ENCODE data around the gene KCNJ12.

The KCNJ12 gene

DNA sequence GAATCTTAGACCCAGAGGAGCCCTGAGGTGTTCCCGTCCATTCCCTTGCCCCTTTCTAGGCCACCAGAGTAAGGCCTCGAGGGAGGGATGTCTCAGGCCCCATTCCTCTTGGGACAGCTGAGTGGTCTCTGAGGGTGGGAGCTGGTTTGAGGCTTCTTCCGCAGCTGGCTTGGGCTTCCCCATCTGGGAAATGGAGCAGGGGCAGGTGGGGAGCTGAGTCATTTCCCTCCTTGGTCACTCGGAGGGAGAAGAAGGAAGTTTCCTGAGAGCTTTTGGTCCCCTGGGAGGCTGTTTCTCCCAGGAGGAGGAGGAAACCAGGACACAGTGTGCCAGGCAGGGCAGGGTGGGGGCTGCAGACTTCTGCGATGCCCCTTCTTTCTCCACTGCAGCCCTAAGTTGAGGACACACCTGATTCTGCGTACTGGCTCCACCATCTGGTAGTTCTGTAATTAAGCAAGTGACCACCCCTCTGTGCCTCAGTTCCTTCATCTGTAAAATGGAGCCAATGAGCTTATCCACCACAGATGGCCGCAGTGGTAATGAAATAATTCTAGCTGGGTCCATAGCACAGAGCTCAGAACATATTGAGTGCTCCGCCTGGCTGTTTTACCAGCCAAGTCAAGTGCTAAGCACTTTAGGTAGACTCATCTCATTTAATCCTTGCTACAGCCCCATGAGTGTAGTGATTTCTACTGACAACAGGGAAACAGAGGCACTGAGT, 1.6 kb upstream of the KCNJ12 start:
- no peak overlapping the region for H3K9ac ChIP-seq (ENCODE audit: low read length)
- no peak overlapping the region for H2BK15ac ChIP-seq (ENCODE audit: low read depth, poor library complexity, severe bottlenecking)
- H3K27me3 ChIP-seq (ENCODE audit: control insufficient read depth in 1 of 2, insufficient read depth in 1 of 2, low read length in 2 of 2) = peaks cover 38 to 87% of the 10 kb centered on the region in 2 experiments
- H3K23ac ChIP-seq (ENCODE audit: low read length in 2 of 2) = no peak overlapping the region
- H3K4ac ChIP-seq (ENCODE audit: low read depth in 1 of 2, low read length in 2 of 2) = no peak overlapping the region
- no peak for DNase-seq
- no peak overlapping the region for H3K18ac ChIP-seq (ENCODE audit: low read depth in 1 of 2, low read length in 2 of 2)
- H2BK120ac ChIP-seq (ENCODE audit: low read depth, low read length) = no peak overlapping the region
- H4K91ac ChIP-seq (ENCODE audit: low read length) = no peak overlapping the region
- H3K36me3 ChIP-seq (ENCODE audit: control insufficient read depth in 1 of 2, insufficient read depth in 2 of 2, low read depth in 1 of 2, low read length in 2 of 2) = peaks cover 0 to 2% of the 10 kb centered on the region in 2 experiments
- peaks cover 25% of the 10 kb centered on the region for H3K4me1 ChIP-seq (ENCODE audit: control insufficient read depth, insufficient read depth, low read depth, low read length)
- H3K9me3 ChIP-seq (ENCODE audit: control insufficient read depth, low read length) = no peaks in the 10 kb centered on the region
- H3K27ac ChIP-seq (ENCODE audit: low read length, poor library complexity, severe bottlenecking) = no peak overlapping the region
- H2AK5ac ChIP-seq (ENCODE audit: low read length, severe bottlenecking) = no peak overlapping the region
- H2BK5ac ChIP-seq (ENCODE audit: low read depth, low read length, poor library complexity, severe bottlenecking) = no peak overlapping the region
- H3K4me3 ChIP-seq (ENCODE audit: insufficient read depth in 1 of 2, low read depth in 1 of 2, low read length in 2 of 2) = no peak overlapping the region
- H3K14ac ChIP-seq (ENCODE audit: low read length in 2 of 2) = no peak overlapping the region
- H3K4me2 ChIP-seq (ENCODE audit: low read length, poor library complexity, severe bottlenecking) = no peak overlapping the region
- WGBS = 65% methylated on average over 8 of the region's 8 CpGs
- H2AFZ ChIP-seq (ENCODE audit: low read depth, low read length) = no peak overlapping the region
- H4K8ac ChIP-seq (ENCODE audit: low read length) = no peak overlapping the region
- no peak overlapping the region for H2BK12ac ChIP-seq (ENCODE audit: low read length in 2 of 2)
- no peaks in the 10 kb centered on the region for H3K79me1 ChIP-seq (replicated peaks; ENCODE audit: low read length, poor library complexity, severe bottlenecking)

DNA sequence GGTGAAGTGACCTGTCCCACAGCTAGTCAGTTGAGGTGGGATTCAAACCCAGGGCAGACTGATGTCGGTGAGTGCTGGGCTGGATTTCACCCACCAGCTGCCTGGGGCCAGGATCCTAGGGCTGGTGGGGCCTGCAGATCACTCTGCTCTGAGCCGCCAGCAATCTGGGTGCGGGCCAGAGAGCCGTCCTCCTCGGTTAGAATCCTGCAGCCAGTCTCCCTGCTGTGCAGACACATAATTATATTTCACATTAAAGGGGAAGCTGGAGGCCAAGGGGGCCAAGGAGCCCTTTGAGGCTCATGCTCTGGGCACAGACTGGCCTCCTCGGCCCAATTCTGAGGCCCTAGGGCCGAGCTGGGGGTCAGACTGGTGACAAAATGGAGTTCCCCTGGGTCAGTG, 996 bp upstream of the KCNJ12 start:
- Histone ChIP-seq H3K27me3 (ENCODE audit: control insufficient read depth in 1 of 2, insufficient read depth in 1 of 2, low read length in 2 of 2) (peaks cover 38 to 81% of the 10 kb centered on the region in 2 experiments), H2BK15ac (ENCODE audit: low read depth, poor library complexity, severe bottlenecking) (no peak overlapping the region), H2BK12ac (ENCODE audit: low read length in 2 of 2) (no peak overlapping the region), H3K4me3 (ENCODE audit: insufficient read depth in 1 of 2, low read depth in 1 of 2, low read length in 2 of 2) (no peak overlapping the region), H3K4me1 (ENCODE audit: control insufficient read depth, insufficient read depth, low read depth, low read length) (peaks cover 25% of the 10 kb centered on the region), H3K23ac (ENCODE audit: low read length in 2 of 2) (no peak overlapping the region), H2BK120ac (ENCODE audit: low read depth, low read length) (no peak overlapping the region), H2AFZ (ENCODE audit: low read depth, low read length) (no peak overlapping the region), H3K14ac (ENCODE audit: low read length in 2 of 2) (no peak overlapping the region), H3K27ac (ENCODE audit: low read length, poor library complexity, severe bottlenecking) (no peak overlapping the region), H3K9ac (ENCODE audit: low read length) (no peak overlapping the region), H3K4ac (ENCODE audit: low read depth in 1 of 2, low read length in 2 of 2) (no peak overlapping the region), H4K91ac (ENCODE audit: low read length) (no peak overlapping the region), H3K4me2 (ENCODE audit: low read length, poor library complexity, severe bottlenecking) (no peak overlapping the region), H3K79me1 (replicated peaks; ENCODE audit: low read length, poor library complexity, severe bottlenecking) (no peaks in the 10 kb centered on the region), H2AK5ac (ENCODE audit: low read length, severe bottlenecking) (no peak overlapping the region), H3K36me3 (ENCODE audit: control insufficient read depth in 1 of 2, insufficient read depth in 2 of 2, low read depth in 1 of 2, low read length in 2 of 2) (peaks cover 0 to 2% of the 10 kb centered on the region in 2 experiments), H3K9me3 (ENCODE audit: control insufficient read depth, low read length) (no peaks in the 10 kb centered on the region), H3K18ac (ENCODE audit: low read depth in 1 of 2, low read length in 2 of 2) (no peak overlapping the region), H2BK5ac (ENCODE audit: low read depth, low read length, poor library complexity, severe bottlenecking) (no peak overlapping the region), H4K8ac (ENCODE audit: low read length) (no peak overlapping the region)
- WGBS = 85% methylated on average over 6 of the region's 7 CpGs
- DNase-seq = no peak

DNA sequence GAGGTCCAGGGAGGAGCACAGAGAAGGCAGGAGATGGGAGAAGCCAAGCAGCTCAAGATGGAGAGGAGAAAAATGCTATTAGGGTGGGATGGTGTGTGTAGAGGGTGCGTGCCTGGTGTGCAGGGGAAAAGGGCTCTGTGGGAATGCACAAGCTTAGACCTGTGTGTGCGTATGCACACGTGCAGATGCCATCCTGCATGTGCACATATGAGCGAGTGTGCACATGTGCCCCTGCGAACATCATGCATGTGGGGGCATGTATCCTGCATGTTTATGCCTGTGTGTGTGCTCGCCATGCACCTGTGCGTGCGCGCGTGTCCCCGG, 438 bp upstream of the KCNJ12 start:
- Histone ChIP-seq H3K9me3 (ENCODE audit: control insufficient read depth, low read length) (no peaks in the 10 kb centered on the region), H2AFZ (ENCODE audit: low read depth, low read length) (no peak overlapping the region), H3K79me1 (replicated peaks; ENCODE audit: low read length, poor library complexity, severe bottlenecking) (no peaks in the 10 kb centered on the region), H3K14ac (ENCODE audit: low read length in 2 of 2) (no peak overlapping the region), H4K8ac (ENCODE audit: low read length) (no peak overlapping the region), H2BK120ac (ENCODE audit: low read depth, low read length) (no peak overlapping the region), H3K4me2 (ENCODE audit: low read length, poor library complexity, severe bottlenecking) (no peak overlapping the region), H3K9ac (ENCODE audit: low read length) (no peak overlapping the region), H3K18ac (ENCODE audit: low read depth in 1 of 2, low read length in 2 of 2) (no peak overlapping the region), H2BK12ac (ENCODE audit: low read length in 2 of 2) (no peak overlapping the region), H4K91ac (ENCODE audit: low read length) (peak overlapping the region; percentile 37), H3K27ac (ENCODE audit: low read length, poor library complexity, severe bottlenecking) (no peak overlapping the region), H3K4me3 (ENCODE audit: insufficient read depth in 1 of 2, low read depth in 1 of 2, low read length in 2 of 2) (peak overlapping the region in 1 of 2 experiments; percentile 83), H3K4ac (ENCODE audit: low read depth in 1 of 2, low read length in 2 of 2) (no peak overlapping the region), H3K36me3 (ENCODE audit: control insufficient read depth in 1 of 2, insufficient read depth in 2 of 2, low read depth in 1 of 2, low read length in 2 of 2) (peaks cover 0 to 2% of the 10 kb centered on the region in 2 experiments), H3K23ac (ENCODE audit: low read length in 2 of 2) (no peak overlapping the region), H2BK15ac (ENCODE audit: low read depth, poor library complexity, severe bottlenecking) (no peak overlapping the region), H2AK5ac (ENCODE audit: low read length, severe bottlenecking) (no peak overlapping the region), H3K27me3 (ENCODE audit: control insufficient read depth in 1 of 2, insufficient read depth in 1 of 2, low read length in 2 of 2) (peaks cover 38 to 76% of the 10 kb centered on the region in 2 experiments), H2BK5ac (ENCODE audit: low read depth, low read length, poor library complexity, severe bottlenecking) (no peak overlapping the region), H3K4me1 (ENCODE audit: control insufficient read depth, insufficient read depth, low read depth, low read length) (peaks cover 23% of the 10 kb centered on the region)
- DNase-seq = no peak
- 81% methylated on average over 11 of the region's 11 CpGs for WGBS

DNA sequence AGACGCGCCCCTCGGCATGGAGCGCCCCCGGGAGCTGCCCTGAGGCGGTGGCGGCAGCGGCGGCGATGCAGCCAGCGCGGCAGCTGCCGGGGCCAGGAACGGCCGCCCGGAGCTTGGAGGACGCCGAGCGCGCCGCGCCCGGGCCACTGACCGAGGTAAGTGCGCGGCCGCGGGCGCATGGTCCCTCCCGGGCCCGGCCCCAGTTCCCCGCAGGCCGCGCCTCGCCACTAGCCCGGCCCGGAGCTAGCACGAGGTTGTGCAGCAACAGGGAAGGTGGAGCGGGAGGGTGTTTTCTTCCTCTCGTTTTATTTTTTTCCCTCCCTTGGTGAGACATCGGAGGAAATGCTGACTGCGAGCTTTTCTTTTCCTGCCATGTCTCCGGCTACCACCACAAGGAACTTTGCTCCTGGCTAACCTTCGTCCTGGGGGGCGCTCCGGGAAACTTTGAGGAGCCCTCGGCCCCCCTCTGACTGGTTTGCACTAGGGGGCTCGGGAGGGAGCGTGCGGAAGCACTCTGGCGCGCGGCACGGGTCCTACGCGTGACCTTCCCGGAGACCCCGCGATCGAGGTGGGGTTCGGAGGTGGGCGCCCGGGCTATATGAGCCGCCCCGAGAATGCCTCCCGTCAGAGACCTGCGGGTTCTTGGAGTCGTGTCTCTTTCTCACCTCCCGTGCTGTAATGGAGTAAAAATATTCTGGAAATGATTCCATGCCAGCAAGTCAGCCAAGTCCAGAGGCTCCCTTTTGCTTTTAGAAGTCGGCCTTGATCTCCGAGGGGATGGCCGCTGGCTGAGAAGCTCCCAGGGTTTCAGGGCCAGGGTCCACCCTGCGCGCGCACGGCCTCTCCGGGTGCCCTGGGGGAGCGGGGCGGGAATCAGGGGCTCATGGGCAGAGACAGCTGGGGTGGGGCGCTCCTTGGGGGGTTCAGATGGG, 868 bp downstream of the KCNJ12 start:
- H2AFZ ChIP-seq (ENCODE audit: low read depth, low read length) = no peak overlapping the region
- WGBS = 3% methylated on average over 49 of the region's 80 CpGs
- H3K4me1 ChIP-seq (ENCODE audit: control insufficient read depth, insufficient read depth, low read depth, low read length) = peaks cover 23% of the 10 kb centered on the region
- no peak overlapping the region for H2BK120ac ChIP-seq (ENCODE audit: low read depth, low read length)
- no peak overlapping the region for H2BK15ac ChIP-seq (ENCODE audit: low read depth, poor library complexity, severe bottlenecking)
- H4K8ac ChIP-seq (ENCODE audit: low read length) = no peak overlapping the region
- peak; percentile 31 for DNase-seq
- no peak overlapping the region for H2BK12ac ChIP-seq (ENCODE audit: low read length in 2 of 2)
- H4K91ac ChIP-seq (ENCODE audit: low read length) = no peak overlapping the region
- peak overlapping the region; percentile 11 to 83 for H3K4me3 ChIP-seq (ENCODE audit: insufficient read depth in 1 of 2, low read depth in 1 of 2, low read length in 2 of 2)
- H3K9ac ChIP-seq (ENCODE audit: low read length) = peak overlapping the region; percentile 83
- H3K4ac ChIP-seq (ENCODE audit: low read depth in 1 of 2, low read length in 2 of 2) = no peak overlapping the region
- no peak overlapping the region for H3K18ac ChIP-seq (ENCODE audit: low read depth in 1 of 2, low read length in 2 of 2)
- H3K23ac ChIP-seq (ENCODE audit: low read length in 2 of 2) = no peak overlapping the region
- peaks cover 38 to 76% of the 10 kb centered on the region in 2 experiments for H3K27me3 ChIP-seq (ENCODE audit: control insufficient read depth in 1 of 2, insufficient read depth in 1 of 2, low read length in 2 of 2)
- H2AK5ac ChIP-seq (ENCODE audit: low read length, severe bottlenecking) = no peak overlapping the region
- H2BK5ac ChIP-seq (ENCODE audit: low read depth, low read length, poor library complexity, severe bottlenecking) = no peak overlapping the region
- no peaks in the 10 kb centered on the region for H3K9me3 ChIP-seq (ENCODE audit: control insufficient read depth, low read length)
- H3K14ac ChIP-seq (ENCODE audit: low read length in 2 of 2) = no peak overlapping the region
- H3K79me1 ChIP-seq (replicated peaks; ENCODE audit: low read length, poor library complexity, severe bottlenecking) = no peaks in the 10 kb centered on the region
- peaks cover 0 to 2% of the 10 kb centered on the region in 2 experiments for H3K36me3 ChIP-seq (ENCODE audit: control insufficient read depth in 1 of 2, insufficient read depth in 2 of 2, low read depth in 1 of 2, low read length in 2 of 2)
- no peak overlapping the region for H3K27ac ChIP-seq (ENCODE audit: low read length, poor library complexity, severe bottlenecking)
- H3K4me2 ChIP-seq (ENCODE audit: low read length, poor library complexity, severe bottlenecking) = peak overlapping the region; percentile 90

Measured in mesenchymal stem cell (in vitro differentiated cells and primary cell).